ENCODE results near the gene FAM111A.
"Not testable (repeated sequence)": the region's sequence is repeated elsewhere in the genome, so short reads cannot be mapped to it uniquely, and the experiment has no call there.

DNA sequence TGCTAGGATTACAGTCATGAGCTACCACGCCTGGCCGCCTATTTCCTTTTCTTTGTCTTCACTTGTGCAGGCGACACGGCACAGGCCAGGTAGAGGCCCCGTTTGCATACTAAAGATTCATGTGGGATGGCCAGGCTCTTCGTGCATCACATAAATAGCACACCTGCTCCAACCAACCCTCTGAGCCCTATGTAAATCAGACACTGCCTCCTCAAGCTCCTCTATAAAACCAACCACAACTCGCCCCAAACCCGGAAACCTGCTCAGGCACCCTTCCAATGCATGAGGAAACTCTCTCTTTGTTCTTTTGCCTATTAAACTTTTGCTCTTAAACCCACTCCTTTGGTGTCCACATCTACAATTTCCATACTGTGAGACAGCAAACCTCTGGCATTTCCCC, 44.7 kb upstream of the FAM111A start:
- not testable (repeated sequence) for TF ChIP-seq KDM1A (IDR thresholded peaks at IDR 0.05; ENCODE audit: borderline replicate concordance); CHD2 (IDR thresholded peaks at IDR 0.05; ENCODE audit: borderline replicate concordance, low read depth, low read length); JUNB (IDR thresholded peaks at IDR 0.05); MXI1 (IDR thresholded peaks at IDR 0.05; ENCODE audit: low read depth, low read length); SP1 (IDR thresholded peaks at IDR 0.05; ENCODE audit: low read depth, low read length)
- TF ChIP-seq, protein P1, sequence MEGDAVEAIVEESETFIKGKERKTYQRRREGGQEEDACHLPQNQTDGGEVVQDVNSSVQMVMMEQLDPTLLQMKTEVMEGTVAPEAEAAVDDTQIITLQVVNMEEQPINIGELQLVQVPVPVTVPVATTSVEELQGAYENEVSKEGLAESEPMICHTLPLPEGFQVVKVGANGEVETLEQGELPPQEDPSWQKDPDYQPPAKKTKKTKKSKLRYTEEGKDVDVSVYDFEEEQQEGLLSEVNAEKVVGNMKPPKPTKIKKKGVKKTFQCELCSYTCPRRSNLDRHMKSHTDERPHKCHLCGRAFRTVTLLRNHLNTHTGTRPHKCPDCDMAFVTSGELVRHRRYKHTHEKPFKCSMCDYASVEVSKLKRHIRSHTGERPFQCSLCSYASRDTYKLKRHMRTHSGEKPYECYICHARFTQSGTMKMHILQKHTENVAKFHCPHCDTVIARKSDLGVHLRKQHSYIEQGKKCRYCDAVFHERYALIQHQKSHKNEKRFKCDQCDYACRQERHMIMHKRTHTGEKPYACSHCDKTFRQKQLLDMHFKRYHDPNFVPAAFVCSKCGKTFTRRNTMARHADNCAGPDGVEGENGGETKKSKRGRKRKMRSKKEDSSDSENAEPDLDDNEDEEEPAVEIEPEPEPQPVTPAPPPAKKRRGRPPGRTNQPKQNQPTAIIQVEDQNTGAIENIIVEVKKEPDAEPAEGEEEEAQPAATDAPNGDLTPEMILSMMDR (IDR thresholded peaks at IDR 0.05 in 2 of 3, conservative IDR thresholded peaks at IDR 0.05 in 1 of 3; ENCODE audit: control insufficient read depth in 2 of 3, extremely low read depth in 1 of 3, insufficient read depth in 1 of 3, low read depth in 3 of 3, low read length in 3 of 3), result not testable (repeated sequence)
- TF ChIP-seq, protein P2, sequence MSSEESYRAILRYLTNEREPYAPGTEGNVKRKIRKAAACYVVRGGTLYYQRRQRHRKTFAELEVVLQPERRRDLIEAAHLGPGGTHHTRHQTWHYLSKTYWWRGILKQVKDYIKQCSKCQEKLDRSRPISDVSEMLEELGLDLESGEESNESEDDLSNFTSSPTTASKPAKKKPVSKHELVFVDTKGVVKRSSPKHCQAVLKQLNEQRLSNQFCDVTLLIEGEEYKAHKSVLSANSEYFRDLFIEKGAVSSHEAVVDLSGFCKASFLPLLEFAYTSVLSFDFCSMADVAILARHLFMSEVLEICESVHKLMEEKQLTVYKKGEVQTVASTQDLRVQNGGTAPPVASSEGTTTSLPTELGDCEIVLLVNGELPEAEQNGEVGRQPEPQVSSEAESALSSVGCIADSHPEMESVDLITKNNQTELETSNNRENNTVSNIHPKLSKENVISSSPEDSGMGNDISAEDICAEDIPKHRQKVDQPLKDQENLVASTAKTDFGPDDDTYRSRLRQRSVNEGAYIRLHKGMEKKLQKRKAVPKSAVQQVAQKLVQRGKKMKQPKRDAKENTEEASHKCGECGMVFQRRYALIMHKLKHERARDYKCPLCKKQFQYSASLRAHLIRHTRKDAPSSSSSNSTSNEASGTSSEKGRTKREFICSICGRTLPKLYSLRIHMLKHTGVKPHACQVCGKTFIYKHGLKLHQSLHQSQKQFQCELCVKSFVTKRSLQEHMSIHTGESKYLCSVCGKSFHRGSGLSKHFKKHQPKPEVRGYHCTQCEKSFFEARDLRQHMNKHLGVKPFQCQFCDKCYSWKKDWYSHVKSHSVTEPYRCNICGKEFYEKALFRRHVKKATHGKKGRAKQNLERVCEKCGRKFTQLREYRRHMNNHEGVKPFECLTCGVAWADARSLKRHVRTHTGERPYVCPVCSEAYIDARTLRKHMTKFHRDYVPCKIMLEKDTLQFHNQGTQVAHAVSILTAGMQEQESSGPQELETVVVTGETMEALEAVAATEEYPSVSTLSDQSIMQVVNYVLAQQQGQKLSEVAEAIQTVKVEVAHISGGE (CRISPR knock-in tag; IDR thresholded peaks at IDR 0.05), result not testable (repeated sequence)
- TF ChIP-seq, protein P3, sequence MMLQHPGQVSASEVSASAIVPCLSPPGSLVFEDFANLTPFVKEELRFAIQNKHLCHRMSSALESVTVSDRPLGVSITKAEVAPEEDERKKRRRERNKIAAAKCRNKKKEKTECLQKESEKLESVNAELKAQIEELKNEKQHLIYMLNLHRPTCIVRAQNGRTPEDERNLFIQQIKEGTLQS (IDR thresholded peaks at IDR 0.05; ENCODE audit: borderline replicate concordance, extremely low read depth, low read depth, low read length), result not testable (repeated sequence)

Data from GM12878 (cell line).